GM12878 (cell line): ENCODE results near the gene PDE1C. TPM values are rescaled to one million over a fixed set of nuclear protein-coding genes. Genes with fewer than 3 reads are reported as not detected.

Experiments used
- ATAC-seq: fragments of 200-7000 bp; cut with Tn5 transposase; 3 replicates; pipeline ENCODE4 v1.9.1; 2020; ENCODE audit warnings: mild to moderate bottlenecking, moderate library complexity
- BruUV-seq: library from RNA; stranded (reverse); fragments of 400-500 nt; replicated peaks from 2 replicates; lab custom pipeline; 2021; lab: Mats Ljungman, UMichigan
- CTCF ChIA-PET: fragments of 300-600 bp; sonication (Branson Sonifier 250); formaldehyde crosslinking; extraction: SDS; loops from one replicate; lab custom pipeline; 2021; ENCODE audit warnings: inconsistent platforms; lab: Yijun Ruan, JAX
- POLR2A ChIA-PET: fragments of 350-600 bp; formaldehyde crosslinking; extraction: SDS; loops from one replicate; lab custom pipeline; 2021; ENCODE audit warnings: inconsistent platforms; lab: Charles Lee
- RAD21 ChIA-PET: fragments of 300-600 bp; sonication (Branson Sonifier 250); formaldehyde crosslinking; loops from one replicate; lab custom pipeline; 2023; ENCODE audit warnings: antibody characterized with exemption; ENCODE audit not compliant: unreplicated experiment; lab: Charles Lee
- SMC1A ChIA-PET: fragments of 300-600 bp; sonication (Branson Sonifier 250); formaldehyde crosslinking; loops from one replicate; lab custom pipeline; 2023; ENCODE audit not compliant: unreplicated experiment, uncharacterized antibody; lab: Charles Lee
- DNase-seq: peaks from one replicate; pipeline ENCODE4 v3.0.0-alpha.2; 2011; ENCODE audit warnings: low read depth, low spot score
- FAIRE-seq: peaks from 3 replicates; lab custom pipeline; 2011; peaks lifted over from hg19 to GRCh38; lab: Jason Lieb, UNC
- H2AFZ ChIP-seq: 2 replicates; pipeline ENCODE4 v1.6.0; 2011; ENCODE audit warnings: low read depth, low read length, control low read depth; ENCODE audit not compliant: control insufficient read depth
- H3K27ac ChIP-seq: 2 replicates; pipeline ENCODE4 v1.5.1; 2011; ENCODE audit warnings: control low read depth; ENCODE audit not compliant: control insufficient read depth, insufficient read depth
- H3K27me3 ChIP-seq, 2 experiments: replicated peaks in 1 of 2; 2 replicates each; pipeline versions ENCODE4 v1.6.0 to v1.6.1; 2011; ENCODE audit warnings: low read length in 1 of 2; ENCODE audit not compliant: control insufficient read depth in 2 of 2, insufficient read depth in 2 of 2
- H3K36me3 ChIP-seq, 2 experiments: 2 replicates each; pipeline ENCODE4 v1.5.1; 2011; ENCODE audit warnings: low read length in 1 of 2; ENCODE audit not compliant: control insufficient read depth in 2 of 2, insufficient read depth in 2 of 2
- H3K4me1 ChIP-seq: 2 replicates; pipeline ENCODE4 v1.6.1; 2011; ENCODE audit warnings: mild to moderate bottlenecking, low read length, moderate library complexity, mixed read lengths; ENCODE audit not compliant: control insufficient read depth, insufficient read depth
- H3K4me2 ChIP-seq: 2 replicates; pipeline ENCODE4 v1.6.0; 2011; ENCODE audit warnings: control low read depth; ENCODE audit not compliant: control insufficient read depth, insufficient read depth
- H3K4me3 ChIP-seq: fragments of 200-600 bp; sonication (generic); 2 replicates; pipeline ENCODE4 v1.5.1; 2016
- H3K79me2 ChIP-seq: 2 replicates; pipeline ENCODE4 v1.6.0; 2011; ENCODE audit warnings: low read length; ENCODE audit not compliant: control insufficient read depth, insufficient read depth
- H3K9ac ChIP-seq: 2 replicates; pipeline ENCODE4 v1.8.0; 2011; ENCODE audit warnings: low read length, control low read depth, mixed read lengths; ENCODE audit not compliant: control insufficient read depth, insufficient read depth
- H3K9me3 ChIP-seq: replicated peaks from 3 replicates; pipeline ENCODE4 v1.5.1; 2011; ENCODE audit warnings: mild to moderate bottlenecking, low read length; ENCODE audit not compliant: control insufficient read depth, insufficient read depth
- H4K20me1 ChIP-seq: 2 replicates; pipeline ENCODE4 v1.6.0; 2011; ENCODE audit not compliant: control insufficient read depth, insufficient read depth
- CUX1 ChIP-seq: IDR thresholded peaks from 2 replicates; pipeline ENCODE4 v1.6.1; 2012; ENCODE audit warnings: improper control_type of control experiment, low read depth, low read length; ENCODE audit not compliant: insufficient replicate concordance
- GATAD2B ChIP-seq: fragments of 450-650 bp; conservative IDR thresholded peaks from 2 replicates; pipeline ENCODE4 v1.6.1; 2017; ENCODE audit warnings: low read depth, mild to moderate bottlenecking, moderate library complexity
- JUNB ChIP-seq: IDR thresholded peaks from 2 replicates; pipeline ENCODE4 v1.6.1; 2016; ENCODE audit warnings: antibody characterized with exemption, mild to moderate bottlenecking
- KAT2A ChIP-seq: conservative IDR thresholded peaks from 2 replicates; pipeline ENCODE4 v1.6.1; 2011; ENCODE audit warnings: low read depth, low read length; ENCODE audit not compliant: control insufficient read depth
- KDM1A ChIP-seq: fragments of 200-600 bp; sonication (generic); IDR thresholded peaks from 2 replicates; pipeline ENCODE4 v1.6.1; 2016; ENCODE audit warnings: borderline replicate concordance
- RUNX3 ChIP-seq: IDR thresholded peaks from 2 replicates; pipeline ENCODE4 v1.6.1; 2012; ENCODE audit warnings: low read length, inconsistent platforms
- ZBTB40 ChIP-seq: fragments of 450-650 bp; IDR thresholded peaks from 2 replicates; pipeline ENCODE4 v1.6.1; 2016; ENCODE audit warnings: mild to moderate bottlenecking, moderate library complexity, borderline replicate concordance
- ZNF217 ChIP-seq: fragments of 450-650 bp; IDR thresholded peaks from 2 replicates; pipeline ENCODE4 v1.6.1; 2017; ENCODE audit warnings: antibody characterized with exemption, mild to moderate bottlenecking
- ZZZ3 ChIP-seq: IDR thresholded peaks from 2 replicates; pipeline ENCODE4 v1.6.1; 2011; ENCODE audit warnings: low read depth; ENCODE audit not compliant: control insufficient read depth, insufficient read length
- WGBS: methylation state at CpG from one replicate; pipeline ENCODE4 v1.1.6; 2016; ENCODE audit warnings: low lambda C conversion rate; ENCODE audit not compliant: insufficient replicate concordance, insufficient coverage; ENCODE audit errors: missing lambda C conversion rate; 5-methylcytosine and 5-hydroxymethylcytosine counted together
- in situ Hi-C: fragments of 300-500 bp; cut with MboI; formaldehyde crosslinking; loops from 9 replicates; pipeline ENCODE4 v1.14.3; 2018; ENCODE audit warnings: mixed read lengths
- intact Hi-C: fragments of 100-400 bp; cut with micrococcal nuclease; formaldehyde crosslinking; loops from one replicate; pipeline ENCODE4 v1.14.2; 2022; ENCODE audit not compliant: unreplicated experiment
- polyA plus RNA-seq, 11 experiments: library from polyadenylated mRNA; depleted of rRNA in 4 of 11; unstranded in 6 of 11; stranded (reverse) in 5 of 11; fragments of >200 nt; fragmentation: Nextera tagmentation in 4 of 11; fragmentation: Illumina TruSeq in 1 of 11; extraction: Ambion mirVana in 4 of 11; extraction: Trizol in 1 of 11; gene quantifications; 1 replicate in 1 of 11; 2 replicates in 10 of 11; pipeline versions ENCODE4 v1.2.1 to v1.2.3, GENCODE V29; 2011 to 2016; ENCODE audit warnings: inconsistent platforms in 2 of 11, missing spikeins in 2 of 11, low read depth in 1 of 11
- total RNA-seq, 4 experiments: library from RNA; depleted of rRNA in 3 of 4; stranded (reverse); fragments of >200 nt in 3 of 4; fragmentation: Illumina TruSeq in 1 of 4; extraction: Trizol in 1 of 4; gene quantifications; 2 replicates each; pipeline versions ENCODE4 v1.2.1 to v1.2.3, GENCODE V29; 2013 to 2021
- TF ChIP-seq, protein P1 (sequence below): fragments of 150-350 bp; IDR thresholded peaks from 2 replicates; pipeline ENCODE4 v1.6.1; 2014; ENCODE audit warnings: mild to moderate bottlenecking, low read depth, low read length

PDE1C gene
- total and polyA plus RNA-seq, 10 of the 15 experiments (the other 5 are each of a cell fraction or from before 2014, with no cell fraction given), result 0.29 to 2.3 (median 0.70) TPM

DNA sequence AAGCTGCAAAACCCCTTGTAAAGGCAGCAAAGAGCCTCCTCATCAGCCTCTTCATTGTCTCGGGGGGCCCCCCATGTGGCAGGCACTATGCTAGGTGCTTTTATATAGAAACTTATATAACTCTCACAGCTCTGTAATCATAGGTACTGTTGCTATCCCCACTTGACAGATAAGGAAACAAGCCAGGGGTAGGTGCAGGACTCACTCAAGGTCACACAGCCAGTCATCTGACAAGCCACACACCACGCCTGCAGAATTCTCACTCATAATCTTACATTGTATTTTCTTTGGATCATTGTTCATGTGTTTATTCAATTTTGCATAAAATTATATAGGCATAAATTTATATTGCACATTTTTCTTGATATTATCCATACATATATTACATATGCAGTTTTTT, 217.7 kb downstream of the PDE1C start:
- no peak for ATAC-seq
- Histone ChIP-seq H3K9ac (no peak overlapping the region), H3K4me1 (no peaks in the 10 kb centered on the region), H2AFZ (no peak overlapping the region), H4K20me1 (no peaks in the 10 kb centered on the region), H3K27ac (no peak overlapping the region), H3K4me2 (no peak overlapping the region), H3K27me3 (no peaks in the 10 kb centered on the region), H3K79me2 (no peaks in the 10 kb centered on the region), H3K36me3 (no peaks in the 10 kb centered on the region), H3K9me3 (no peaks in the 10 kb centered on the region), H3K4me3 (no peak overlapping the region)
- TF ChIP-seq GATAD2B (no peak), KDM1A (no peak), ZZZ3 (no peak), ZNF217 (no peak), CUX1 (no peak), ZBTB40 (no peak), JUNB (no peak), RUNX3 (no peak), KAT2A (no peak)
- TF ChIP-seq, protein P1, sequence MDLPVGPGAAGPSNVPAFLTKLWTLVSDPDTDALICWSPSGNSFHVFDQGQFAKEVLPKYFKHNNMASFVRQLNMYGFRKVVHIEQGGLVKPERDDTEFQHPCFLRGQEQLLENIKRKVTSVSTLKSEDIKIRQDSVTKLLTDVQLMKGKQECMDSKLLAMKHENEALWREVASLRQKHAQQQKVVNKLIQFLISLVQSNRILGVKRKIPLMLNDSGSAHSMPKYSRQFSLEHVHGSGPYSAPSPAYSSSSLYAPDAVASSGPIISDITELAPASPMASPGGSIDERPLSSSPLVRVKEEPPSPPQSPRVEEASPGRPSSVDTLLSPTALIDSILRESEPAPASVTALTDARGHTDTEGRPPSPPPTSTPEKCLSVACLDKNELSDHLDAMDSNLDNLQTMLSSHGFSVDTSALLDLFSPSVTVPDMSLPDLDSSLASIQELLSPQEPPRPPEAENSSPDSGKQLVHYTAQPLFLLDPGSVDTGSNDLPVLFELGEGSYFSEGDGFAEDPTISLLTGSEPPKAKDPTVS, result no peak
- ChIA-PET RAD21 (no interaction called here), SMC1A (no interaction called here), POLR2A (no interaction called here), CTCF (no interaction called here)
- no peak for FAIRE-seq
- DNase-seq, result no peak
- intact Hi-C loops (no loop called here), in situ Hi-C loops (no loop called here)
- WGBS, result 11% methylated on average over 2 of the region's 2 CpGs
- BruUV-seq, result no TSS peak
